HG03439 (cell line): ENCODE data around the gene FN1.

Source experiments
- ATAC-seq: cut with Tn5 transposase; IDR thresholded peaks from one replicate; pipeline ENCODE4 v1.9.1; 2021; ENCODE audit warnings: mild to moderate bottlenecking, moderate library complexity; ENCODE audit not compliant: unreplicated experiment

The FN1 gene

GRCh38 chr2:215354771-215355695, 80.8 kb downstream of the FN1 start:
- no peak for ATAC-seq

- no peak for ATAC-seq
Measured at GRCh38 chr2:215352602-215353001, 83.3 kb downstream of the FN1 start.

- ATAC-seq: no peak
Measured at GRCh38 chr2:215347878-215348277, 88.0 kb downstream of the FN1 start.

- ATAC-seq: no peak
Measured at GRCh38 chr2:215338883-215339679, 96.8 kb downstream of the FN1 start.

GRCh38 chr2:215332872-215333595, 102.8 kb downstream of the FN1 start:
- ATAC-seq: peak; percentile 63

GRCh38 chr2:215328066-215328465, 107.8 kb downstream of the FN1 start:
- no peak for ATAC-seq

- no peak for ATAC-seq
Measured at GRCh38 chr2:215324811-215325210, 111.1 kb downstream of the FN1 start.

GRCh38 chr2:215320679-215321078, 115.2 kb downstream of the FN1 start:
- no peak for ATAC-seq

- no peak for ATAC-seq
Measured at GRCh38 chr2:215320102-215320501, 115.8 kb downstream of the FN1 start.

GRCh38 chr2:215319500-215319899, 116.4 kb downstream of the FN1 start:
- no peak for ATAC-seq

- ATAC-seq: no peak
Measured at GRCh38 chr2:215316336-215316735, 119.5 kb downstream of the FN1 start.

- ATAC-seq: no peak
Measured at GRCh38 chr2:215315301-215315700, 120.6 kb downstream of the FN1 start.

- no peak for ATAC-seq
Measured at GRCh38 chr2:215314896-215315295, 121.0 kb downstream of the FN1 start.

GRCh38 chr2:215313255-215313613, 122.6 kb downstream of the FN1 start:
- ATAC-seq: no peak

GRCh38 chr2:215311625-215312396, 124.1 kb downstream of the FN1 start, which contains the start of gene ATIC:
Gene ATIC, plus strand, starts transcription at chr2:215312059. Its CDS starts 84 bp downstream, at chr2:215312143.
- ATAC-seq: peak; percentile 99

GRCh38 chr2:215311259-215311624, 124.6 kb downstream of the FN1 start:
- ATAC-seq: peak; percentile 21
